H1 (cell line): ENCODE measurements around the gene NADSYN1.

Source experiments
- BRCA1 ChIP-seq: IDR thresholded peaks from 2 replicates; pipeline ENCODE4 v1.6.1; 2012; ENCODE audit warnings: low read depth, low read length, improper control_type of control experiment
- POLR2A ChIP-seq, 2 experiments: IDR thresholded peaks; 1 replicate in 1 of 2; 2 replicates in 1 of 2; pipeline ENCODE4 v1.6.1; 2011; ENCODE audit warnings: low read depth in 2 of 2, low read length in 2 of 2, mild to moderate bottlenecking in 2 of 2; ENCODE audit errors: control extremely low read depth in 1 of 2
- SUZ12 ChIP-seq: fragments of 200-600 bp; sonication (generic); IDR thresholded peaks from 2 replicates; pipeline ENCODE4 v1.6.1; 2012; ENCODE audit warnings: mild to moderate bottlenecking, inconsistent platforms, low read length, moderate library complexity, mixed read lengths
- ZNF274 ChIP-seq: IDR thresholded peaks from 2 replicates; pipeline ENCODE4 v1.7.0; 2012; ENCODE audit warnings: low read length, borderline replicate concordance; ENCODE audit errors: extremely low read depth
- TF ChIP-seq, protein P1 (sequence below), 3 experiments: IDR thresholded peaks; 1 replicate in 2 of 3; 2 replicates in 1 of 3; pipeline versions ENCODE4 v1.5.1 to v1.6.1; 2011; ENCODE audit warnings: low read length in 3 of 3, mild to moderate bottlenecking in 3 of 3, inconsistent platforms in 2 of 3, low read depth in 1 of 3, moderate library complexity in 1 of 3; ENCODE audit not compliant: insufficient read depth in 1 of 3; ENCODE audit errors: control extremely low read depth in 1 of 3

GRCh38 chr11:71545405-71545966, 92.5 kb downstream of the NADSYN1 start:
- TF ChIP-seq SUZ12 = no peak
- TF ChIP-seq ZNF274 = no peak
- TF ChIP-seq, protein P1, sequence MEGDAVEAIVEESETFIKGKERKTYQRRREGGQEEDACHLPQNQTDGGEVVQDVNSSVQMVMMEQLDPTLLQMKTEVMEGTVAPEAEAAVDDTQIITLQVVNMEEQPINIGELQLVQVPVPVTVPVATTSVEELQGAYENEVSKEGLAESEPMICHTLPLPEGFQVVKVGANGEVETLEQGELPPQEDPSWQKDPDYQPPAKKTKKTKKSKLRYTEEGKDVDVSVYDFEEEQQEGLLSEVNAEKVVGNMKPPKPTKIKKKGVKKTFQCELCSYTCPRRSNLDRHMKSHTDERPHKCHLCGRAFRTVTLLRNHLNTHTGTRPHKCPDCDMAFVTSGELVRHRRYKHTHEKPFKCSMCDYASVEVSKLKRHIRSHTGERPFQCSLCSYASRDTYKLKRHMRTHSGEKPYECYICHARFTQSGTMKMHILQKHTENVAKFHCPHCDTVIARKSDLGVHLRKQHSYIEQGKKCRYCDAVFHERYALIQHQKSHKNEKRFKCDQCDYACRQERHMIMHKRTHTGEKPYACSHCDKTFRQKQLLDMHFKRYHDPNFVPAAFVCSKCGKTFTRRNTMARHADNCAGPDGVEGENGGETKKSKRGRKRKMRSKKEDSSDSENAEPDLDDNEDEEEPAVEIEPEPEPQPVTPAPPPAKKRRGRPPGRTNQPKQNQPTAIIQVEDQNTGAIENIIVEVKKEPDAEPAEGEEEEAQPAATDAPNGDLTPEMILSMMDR (IDR thresholded peaks at IDR 0.05; ENCODE audit: control extremely low read depth in 1 of 3, insufficient read depth in 1 of 3, low read depth in 1 of 3, low read length in 3 of 3) = no peak
- no peak for TF ChIP-seq POLR2A (IDR thresholded peaks at IDR 0.05; ENCODE audit: control extremely low read depth in 1 of 2, low read depth in 2 of 2, low read length in 2 of 2)
- TF ChIP-seq BRCA1 = no peak
